IPS-18c (cell line): ENCODE measurements around the gene SHISA7.
A peak's percentile ranks its signal among the peaks of the same experiment; 100 is the strongest.

Experiments
- H3K4me3 ChIP-seq: 2 replicates; pipeline ENCODE4 v1.7.0; 2013; ENCODE audit warnings: low read depth, mild to moderate bottlenecking, low read length, moderate library complexity; ENCODE audit not compliant: insufficient read depth
- H3K9me3 ChIP-seq: one replicate; pipeline ENCODE4 v1.6.1; 2013; ENCODE audit warnings: mild to moderate bottlenecking, low read length, moderate library complexity; ENCODE audit not compliant: control insufficient read depth, insufficient read depth

SHISA7 gene

DNA sequence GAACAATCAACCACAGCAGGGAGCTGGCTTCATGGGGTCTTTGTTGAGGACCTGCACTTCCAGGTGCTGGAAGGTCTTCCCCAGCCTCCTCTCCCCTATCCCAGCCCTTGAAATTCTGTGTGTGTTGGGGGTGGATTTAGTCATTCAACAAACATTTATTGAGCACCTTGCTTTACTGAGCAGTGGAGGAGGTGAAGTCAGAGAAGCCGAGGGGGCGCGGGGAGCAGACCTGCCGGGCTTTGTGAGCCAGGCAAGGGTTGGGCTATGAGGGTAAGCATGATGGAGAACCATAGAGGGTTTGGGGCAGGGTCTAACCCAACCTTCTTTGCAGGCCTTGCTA, 24.9 kb upstream of the SHISA7 start:
- H3K9me3 ChIP-seq, result no peaks in the 10 kb centered on the region
- no peak overlapping the region for H3K4me3 ChIP-seq

- Histone ChIP-seq H3K9me3 (no peaks in the 10 kb centered on the region), H3K4me3 (no peak overlapping the region)
Measured at GRCh38 chr19:55467236-55468053, 24.3 kb upstream of the SHISA7 start.

GRCh38 chr19:55466241-55466614, 23.1 kb upstream of the SHISA7 start:
- Histone ChIP-seq H3K4me3 (no peak overlapping the region), H3K9me3 (no peaks in the 10 kb centered on the region)

- H3K9me3 ChIP-seq, result no peaks in the 10 kb centered on the region
- H3K4me3 ChIP-seq, result no peak overlapping the region
Measured at GRCh38 chr19:55465460-55466240, 22.6 kb upstream of the SHISA7 start.

DNA sequence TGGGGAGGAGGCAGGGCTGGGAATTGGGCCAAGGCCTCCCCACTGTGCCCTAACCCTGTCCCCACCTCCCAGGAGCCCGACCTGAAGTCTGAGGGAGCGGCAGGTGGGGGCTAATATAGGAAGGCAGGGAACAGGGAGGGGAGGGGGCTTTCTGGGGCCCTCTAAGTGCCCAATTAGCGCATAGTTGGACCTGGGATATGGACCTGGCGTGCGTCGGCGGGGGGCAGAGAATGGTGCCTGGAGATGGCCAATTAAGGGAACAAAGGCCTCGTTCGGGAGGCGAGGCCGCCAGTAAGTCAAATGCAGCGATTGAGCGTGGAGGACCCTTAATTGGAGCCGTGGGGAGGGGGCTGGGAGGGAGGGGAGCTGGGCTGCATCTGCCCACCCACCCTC, 21.6 kb upstream of the SHISA7 start, which contains the start of gene C19orf85:
C19orf85 (minus strand) TSS at position 90 of the 393 bp plus-strand sequence. CDS start 197 bp downstream, outside the sequence.
- H3K4me3 ChIP-seq, result peak within 1 kb of the TSS; percentile 20
- no peaks in the 10 kb centered on the region for H3K9me3 ChIP-seq

DNA sequence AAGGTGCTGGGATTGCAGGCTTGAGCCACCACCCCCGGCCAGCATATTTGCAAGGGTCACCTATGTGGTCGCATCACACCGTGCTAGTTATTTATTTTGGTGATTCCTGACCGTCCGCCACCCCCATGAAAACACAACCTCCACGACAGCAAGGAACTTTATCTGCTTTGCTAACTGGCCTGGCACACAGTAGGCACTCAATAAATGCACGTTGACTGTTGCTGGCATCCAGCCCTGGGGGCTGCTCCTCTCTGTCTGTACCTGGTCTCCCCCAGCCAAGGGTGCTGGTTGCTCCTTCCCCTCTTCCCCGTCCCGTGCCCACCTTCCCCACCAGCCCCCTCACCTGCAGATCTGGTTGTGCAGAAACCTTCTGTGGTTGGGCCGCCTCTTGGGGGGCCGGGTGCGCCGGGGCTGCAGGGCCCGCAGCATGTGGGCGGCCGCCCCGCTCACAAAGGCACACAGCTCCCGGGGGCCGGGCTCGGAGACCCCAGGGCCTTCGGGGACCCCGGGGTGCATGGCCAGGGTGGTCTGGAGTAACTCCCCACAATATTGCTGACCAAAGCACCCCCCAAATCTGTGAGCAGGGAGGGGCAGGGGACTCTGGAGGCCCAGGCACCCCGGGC, 21.1 kb upstream of the SHISA7 start:
- Histone ChIP-seq H3K9me3 (no peaks in the 10 kb centered on the region), H3K4me3 (peak overlapping the region; percentile 9; the same call in 1 of the 2 replicates)

DNA sequence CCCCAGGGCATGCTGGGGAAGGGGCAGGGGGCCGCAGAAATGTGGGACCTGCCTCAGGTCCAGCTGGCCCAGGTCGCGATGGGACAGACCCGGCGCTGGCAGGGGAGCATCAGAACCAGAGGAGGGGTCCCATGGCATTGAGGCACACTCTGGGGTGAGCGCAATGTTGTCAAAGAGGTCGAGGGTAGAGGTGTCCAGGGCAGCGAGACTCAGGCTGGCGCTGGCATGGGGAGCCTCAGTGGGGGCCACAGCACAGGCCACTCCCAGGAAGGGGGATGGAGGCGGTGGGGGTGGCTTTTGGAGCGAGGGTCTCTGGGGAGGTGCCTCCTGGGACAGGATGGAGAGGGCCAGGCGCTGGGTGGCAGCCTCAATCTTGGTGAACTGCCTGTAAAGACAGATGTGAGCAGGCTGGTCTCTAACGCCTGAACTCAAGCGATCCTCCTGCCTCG, 20.5 kb upstream of the SHISA7 start:
- H3K4me3 ChIP-seq, result no peak overlapping the region
- no peaks in the 10 kb centered on the region for H3K9me3 ChIP-seq

DNA sequence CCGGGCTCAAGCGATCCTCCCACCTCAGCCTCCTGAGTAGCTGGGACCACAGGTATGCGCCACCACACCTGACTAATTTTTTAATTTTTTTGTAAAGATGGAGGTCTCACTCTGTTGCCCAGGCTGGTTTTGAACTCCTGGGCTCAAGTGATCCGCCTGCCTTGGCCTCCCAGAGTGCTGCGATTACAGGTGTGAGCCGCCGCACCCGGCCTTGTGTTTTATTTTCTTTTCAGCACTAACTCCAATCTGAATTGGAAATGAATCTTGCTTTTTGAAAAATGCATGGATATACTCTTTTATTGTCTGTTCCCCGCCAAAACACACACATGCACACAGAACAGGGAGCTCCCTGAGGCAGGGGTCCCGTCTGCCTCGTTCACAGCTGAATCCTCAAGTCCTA, 19.6 kb upstream of the SHISA7 start:
- H3K4me3 ChIP-seq, result no peak overlapping the region
- no peaks in the 10 kb centered on the region for H3K9me3 ChIP-seq

- H3K9me3 ChIP-seq, result no peaks in the 10 kb centered on the region
- peak overlapping the region; percentile 34 for H3K4me3 ChIP-seq
Measured at GRCh38 chr19:55461974-55462626, 19.0 kb upstream of the SHISA7 start.

GRCh38 chr19:55461259-55461973, 18.3 kb upstream of the SHISA7 start, which contains the start of gene ISOC2:
TSS of gene ISOC2 (minus strand) at chr19:55461642. CDS start at chr19:55456486, 5,156 bp downstream.
- Histone ChIP-seq H3K4me3 (peak within 1 kb of the TSS; percentile 86), H3K9me3 (no peaks in the 10 kb centered on the region)

GRCh38 chr19:55460670-55461258, 17.7 kb upstream of the SHISA7 start:
- peak overlapping the region; percentile 86 for H3K4me3 ChIP-seq
- H3K9me3 ChIP-seq, result no peaks in the 10 kb centered on the region

- Histone ChIP-seq H3K4me3 (peak overlapping the region; percentile 86; the same call in 1 of the 2 replicates), H3K9me3 (no peaks in the 10 kb centered on the region)
Measured at GRCh38 chr19:55459950-55460657, 17.0 kb upstream of the SHISA7 start.

DNA sequence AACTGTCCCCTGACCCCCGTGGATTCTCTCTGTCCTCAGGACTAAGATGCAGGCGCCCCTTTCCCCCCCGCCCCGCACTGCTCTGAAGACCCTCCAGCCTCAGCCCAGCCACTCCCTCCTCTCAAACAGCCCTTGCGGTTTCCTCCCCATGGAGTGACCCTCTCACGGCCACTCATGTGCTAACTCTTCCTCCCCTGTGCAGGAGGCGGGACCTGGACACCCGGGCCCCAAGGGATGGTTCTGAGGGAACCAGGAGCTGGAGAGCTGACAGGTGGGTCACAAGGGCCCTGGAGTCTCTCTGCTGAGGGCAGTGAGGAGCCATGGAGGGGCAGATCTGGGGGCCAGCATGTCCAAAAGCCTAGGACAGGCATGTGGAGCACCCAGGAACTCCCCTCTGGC, 16.4 kb upstream of the SHISA7 start:
- Histone ChIP-seq H3K4me3 (no peak overlapping the region), H3K9me3 (no peaks in the 10 kb centered on the region)

DNA sequence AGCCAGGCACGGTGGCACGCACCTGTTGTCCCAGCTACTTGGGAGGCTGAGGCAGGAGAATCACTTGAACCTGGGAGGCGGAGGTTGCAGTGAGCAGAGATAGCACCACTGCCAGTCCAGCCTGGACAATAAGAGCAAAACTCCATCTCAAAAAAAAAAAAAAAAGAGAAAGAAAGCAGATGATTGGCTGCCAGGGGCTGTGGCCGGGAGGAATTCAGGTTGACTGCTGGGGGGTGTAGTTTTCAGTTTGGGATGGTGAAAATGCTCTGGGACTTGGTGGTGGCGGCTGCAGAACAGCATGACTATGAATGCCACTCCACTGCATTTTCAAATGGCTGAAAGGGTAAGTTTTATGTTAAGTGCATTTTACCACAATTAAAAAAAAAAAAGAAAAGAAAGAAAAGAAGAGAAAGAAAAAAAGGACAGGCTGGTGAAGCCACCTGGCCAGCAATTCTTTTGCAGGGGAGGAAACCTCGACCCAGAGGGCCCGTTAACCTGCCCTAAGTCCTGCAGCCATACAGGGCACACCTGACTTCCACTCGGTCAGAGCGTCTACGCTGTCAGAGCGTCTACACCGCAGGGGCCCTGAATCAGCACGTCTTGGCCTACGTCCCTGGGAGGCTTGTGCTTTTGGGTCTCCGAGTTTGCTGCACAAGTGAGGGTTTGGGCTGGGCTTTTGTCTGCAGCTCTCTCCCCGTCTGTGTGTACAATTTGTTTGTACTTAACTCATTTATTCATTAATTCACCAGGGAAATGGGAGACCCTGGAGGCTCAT, 14.8 kb upstream of the SHISA7 start:
- Histone ChIP-seq H3K4me3 (no peak overlapping the region), H3K9me3 (no peaks in the 10 kb centered on the region)

DNA sequence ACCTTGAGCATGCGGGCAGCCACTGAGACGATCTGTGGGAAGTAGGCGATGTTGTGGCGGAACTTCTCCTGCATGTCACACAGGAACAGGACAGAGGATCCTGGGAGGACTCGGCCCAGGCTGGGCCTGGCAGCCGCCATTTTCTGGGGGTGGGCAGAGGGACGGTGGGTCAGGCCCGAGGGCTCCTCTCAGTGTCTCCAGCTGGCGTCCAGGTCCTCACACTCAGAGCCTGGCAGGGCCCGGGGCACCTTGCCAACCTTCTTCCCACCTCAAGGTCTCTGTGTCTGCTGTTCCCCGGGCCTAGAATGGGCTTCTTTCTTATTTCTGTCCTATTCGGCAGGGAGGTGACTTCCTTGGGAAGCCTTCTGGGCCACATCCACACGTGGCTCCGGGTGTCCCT, 13.2 kb upstream of the SHISA7 start:
- Histone ChIP-seq H3K4me3 (no peak overlapping the region), H3K9me3 (no peaks in the 10 kb centered on the region)
